ENCODE results near the gene MST1. TPM values are rescaled to one million over a fixed set of nuclear protein-coding genes. Genes with fewer than 3 reads are reported as not detected.
A peak's percentile ranks its signal among the peaks of the same experiment; 100 is the strongest.

MST1 gene
- total RNA-seq (2014; rRNA removed; shearing (Covaris generic)), result 0.88 and 3.4 TPM in 2 replicates

DNA sequence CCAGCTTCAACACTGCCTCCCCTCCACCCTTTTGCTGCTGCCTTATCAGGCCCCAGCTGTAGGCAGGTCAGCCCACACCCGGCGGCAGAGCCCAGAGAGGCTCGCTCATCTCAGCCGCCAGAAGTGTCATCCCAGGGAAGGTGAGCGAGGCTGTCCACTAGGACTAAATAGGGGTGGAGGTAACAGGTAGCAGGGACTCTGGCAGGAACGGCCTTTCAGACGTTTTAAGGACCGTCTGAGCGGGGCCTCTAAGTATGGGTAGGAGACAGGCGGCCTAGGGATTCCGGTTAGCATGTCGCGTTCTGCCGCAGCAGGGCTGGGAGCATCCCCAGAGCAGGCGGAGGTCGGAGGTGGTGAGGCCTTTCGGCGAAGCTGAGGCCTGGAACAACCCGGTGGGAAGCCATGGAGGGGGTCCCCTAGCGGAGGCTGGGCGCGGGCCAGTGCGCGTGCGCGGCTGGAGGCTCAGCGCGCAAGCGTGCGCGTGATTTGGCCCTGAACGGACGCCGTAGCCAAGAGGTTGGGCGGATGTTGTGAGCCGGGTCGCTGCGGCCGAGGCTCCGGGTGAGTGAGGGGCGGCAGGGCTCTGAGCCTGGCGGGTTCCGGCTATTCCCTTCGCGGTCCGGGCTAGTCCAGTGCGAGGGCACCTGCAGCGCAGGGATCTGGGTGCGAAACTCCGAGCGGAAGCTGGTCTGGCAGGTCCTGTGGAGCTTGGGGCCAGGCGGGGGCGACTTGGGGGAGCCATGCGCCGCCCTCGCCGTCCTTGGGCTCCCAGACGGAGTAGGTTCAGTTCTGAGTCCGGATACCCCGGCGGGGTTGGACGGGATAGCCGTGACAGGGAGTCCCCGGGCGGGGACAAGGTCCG is at the start of gene MST1, which contains the start of gene RNF123:
MST1 (minus strand) TSS at position 429 of the 862 bp plus-strand sequence. CDS start 783 bp downstream, outside the sequence.
RNF123 (plus strand) TSS at position 512 of the 862 bp plus-strand sequence. CDS start 1,609 bp downstream, outside the sequence.
- peak; percentile 88 for DNase-seq (ENCODE audit: low read depth)

GRCh38 chr3:49738067-49738713 is 48.9 kb upstream of the MST1 start:
- no peak for DNase-seq (ENCODE audit: low read depth)

DNA sequence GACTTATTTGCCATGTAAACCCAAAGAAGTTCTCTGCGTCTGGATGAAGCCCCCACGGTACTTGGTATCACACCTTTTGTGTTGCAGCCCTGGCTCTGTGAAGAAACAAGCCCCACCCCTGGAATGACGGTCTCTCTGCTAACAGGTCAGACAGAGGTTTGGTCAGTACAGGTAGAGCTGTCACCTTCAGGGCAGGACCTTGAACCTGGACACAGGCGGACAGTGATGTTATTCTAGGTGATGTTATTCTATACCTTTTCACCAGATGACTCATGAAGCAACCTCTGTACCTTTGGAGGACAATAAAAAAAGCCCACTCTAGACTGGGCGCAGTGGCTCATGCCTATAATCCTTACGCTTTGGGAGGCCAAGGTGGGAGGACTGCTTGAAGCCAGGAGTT is 45.5 kb upstream of the MST1 start:
- no peak for DNase-seq (ENCODE audit: low read depth)

- DNase-seq (ENCODE audit: low read depth), result no peak
Observed at GRCh38 chr3:49733551-49733950, 44.3 kb upstream of the MST1 start.

DNA sequence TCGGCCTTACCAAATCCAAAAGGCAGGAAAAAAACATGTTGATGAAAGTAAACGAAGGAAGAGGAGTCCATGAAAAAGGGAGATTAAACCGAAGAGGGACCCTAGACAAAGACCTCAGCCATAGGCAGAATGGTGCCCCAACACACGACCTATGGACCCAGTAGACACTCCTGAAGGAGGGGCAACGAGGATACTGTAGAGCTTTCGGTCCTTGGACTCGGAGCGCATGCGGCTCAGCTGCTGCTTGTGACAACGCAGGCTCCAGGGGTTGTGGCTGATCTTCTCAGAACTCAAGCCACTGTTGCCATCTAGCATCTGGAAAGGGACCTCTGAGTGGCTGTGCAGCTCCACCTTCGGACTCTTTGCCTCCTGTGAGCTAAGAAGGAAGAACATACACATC is 43.3 kb upstream of the MST1 start:
- DNase-seq (ENCODE audit: low read depth), result no peak

DNA sequence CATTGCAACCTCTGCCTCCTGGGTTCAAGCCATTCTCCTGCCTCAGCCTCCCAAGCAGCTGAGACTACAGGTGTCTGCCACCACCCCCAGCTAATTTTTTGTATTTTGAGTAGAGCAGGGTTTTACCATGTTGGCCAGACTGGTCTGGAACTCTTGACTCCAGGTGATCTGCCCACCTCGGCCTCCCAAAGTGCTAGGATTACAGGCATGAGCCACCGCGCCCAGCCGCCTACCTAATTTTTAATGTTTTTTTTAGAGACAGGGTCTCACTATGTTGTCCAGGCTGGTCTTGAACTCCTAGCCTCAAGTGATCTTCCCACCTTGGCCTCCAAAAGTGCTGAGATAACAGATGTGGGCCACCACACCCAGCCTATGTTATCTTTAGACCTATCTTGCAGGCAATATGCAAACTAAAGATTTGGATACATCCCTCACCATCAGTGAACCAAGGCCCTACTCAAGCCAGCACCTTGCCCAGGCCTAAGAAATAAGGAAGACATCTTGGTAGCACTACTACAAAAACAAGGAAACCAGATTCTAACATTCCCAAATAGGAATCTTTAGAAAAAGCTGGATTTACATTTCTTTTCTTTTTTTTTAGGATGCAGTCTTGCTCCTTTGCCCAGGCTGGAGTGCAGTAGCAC is 40.8 kb upstream of the MST1 start:
- DNase-seq (ENCODE audit: low read depth), result no peak

GRCh38 chr3:49727924-49728361 is 38.7 kb upstream of the MST1 start:
- DNase-seq (ENCODE audit: low read depth), result no peak

GRCh38 chr3:49727154-49727923 is 38.1 kb upstream of the MST1 start:
- DNase-seq (ENCODE audit: low read depth), result no peak

DNA sequence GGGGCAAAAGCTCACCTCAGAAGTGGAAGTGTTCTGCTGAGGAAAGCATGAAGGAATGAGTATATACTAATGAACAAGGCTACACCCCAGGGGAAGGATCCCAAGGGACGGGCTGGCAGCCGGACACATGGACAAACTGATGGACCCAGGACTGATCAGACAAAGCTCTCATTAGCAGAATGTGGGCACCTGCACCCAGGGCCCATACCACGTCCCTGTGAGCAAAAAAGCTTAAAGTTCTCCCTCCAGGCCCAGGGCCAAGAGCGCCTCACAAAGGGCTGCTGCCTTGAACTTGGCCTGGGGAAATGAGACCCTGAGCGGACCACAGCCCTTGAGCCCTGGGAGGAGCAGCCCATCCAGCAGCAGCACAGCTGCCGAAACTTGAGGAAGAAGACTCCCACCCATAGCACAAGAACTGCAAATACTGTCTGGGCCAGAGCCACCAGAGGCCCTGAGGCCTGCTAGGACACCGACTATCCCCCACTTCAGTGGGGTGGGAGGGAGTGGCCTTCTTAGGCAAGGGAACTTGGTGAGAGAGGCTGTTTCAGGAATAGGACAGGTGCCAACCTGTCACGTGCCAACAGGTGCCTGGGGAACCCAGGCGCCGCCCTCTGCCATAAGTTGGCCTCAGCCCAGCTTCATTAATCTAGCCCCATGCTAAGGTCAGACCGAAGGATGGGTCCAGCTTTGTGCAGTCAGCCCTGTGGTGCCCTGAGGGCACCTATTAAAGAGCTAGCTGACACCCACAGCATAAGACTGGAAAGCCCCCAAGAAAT is 36.8 kb upstream of the MST1 start:
- DNase-seq (ENCODE audit: low read depth), result no peak

GRCh38 chr3:49724586-49724985 is 35.3 kb upstream of the MST1 start:
- DNase-seq (ENCODE audit: low read depth), result no peak

DNA sequence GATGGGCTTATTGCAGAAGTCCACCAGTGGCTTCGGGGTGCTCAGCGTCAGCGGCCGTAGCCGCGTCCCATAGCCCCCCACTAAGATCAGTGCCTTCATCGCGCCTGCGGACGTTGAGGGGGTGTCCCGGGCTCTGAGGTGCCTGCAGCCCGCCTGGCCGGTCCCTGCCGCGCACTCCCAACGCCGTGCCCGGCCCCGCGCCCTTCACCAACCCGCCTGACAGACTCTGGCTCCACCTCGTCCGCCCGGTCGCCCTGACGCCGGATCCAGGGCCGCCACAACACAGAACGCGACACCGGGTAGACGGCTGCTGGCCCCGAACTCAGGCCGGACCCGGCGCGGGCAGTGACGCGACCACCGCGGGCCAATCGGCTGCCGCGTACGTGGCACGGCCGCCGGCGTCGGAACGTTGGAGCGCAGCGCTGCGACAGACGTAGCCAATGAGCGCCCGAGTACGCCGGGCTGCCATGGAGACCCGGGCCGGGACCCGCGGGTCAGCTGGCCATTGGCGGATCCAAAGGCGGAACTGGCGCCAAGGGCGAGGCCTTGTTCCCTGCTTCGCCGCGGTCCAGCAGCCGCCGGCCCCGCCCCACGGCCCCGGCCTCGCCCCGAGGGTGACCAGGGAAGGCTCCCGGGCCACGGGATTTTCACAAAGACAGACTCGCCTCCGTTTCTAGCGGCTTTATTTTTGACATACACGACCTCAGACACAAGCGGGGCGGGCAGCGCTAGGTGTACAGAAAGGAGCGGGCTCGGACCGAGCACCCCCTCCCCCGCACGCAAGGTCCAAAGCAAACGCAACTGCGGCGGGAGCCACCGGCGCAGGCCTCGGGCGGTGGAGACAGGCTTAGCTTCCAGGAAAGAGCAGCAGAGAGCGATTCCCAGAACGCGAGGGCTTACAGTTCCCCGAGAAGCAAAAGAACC is 34.6 kb upstream of the MST1 start, which contains the start of gene GMPPB:
GMPPB (minus strand) TSS at position 324 of the 924 bp plus-strand sequence; CDS start at position 99, 225 bp downstream.
- DNase-seq (ENCODE audit: low read depth), result peak; percentile 98

DNA sequence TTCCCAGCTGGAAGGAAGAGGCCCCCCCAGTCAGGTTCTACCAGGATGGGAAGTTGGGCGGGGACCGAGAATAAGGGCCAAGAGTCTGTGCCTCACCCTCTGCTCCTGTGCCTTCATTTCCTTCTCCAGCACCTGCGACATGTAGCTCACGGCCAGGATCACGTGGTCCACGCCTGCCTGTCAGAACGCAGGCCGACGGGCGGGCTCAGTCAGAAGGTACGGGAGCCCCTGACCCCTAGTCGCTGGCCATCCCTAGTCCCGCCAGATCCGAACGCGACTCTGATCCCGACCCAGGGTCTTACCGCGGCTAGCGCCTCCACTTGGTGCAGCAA is 34.0 kb upstream of the MST1 start:
- peak; percentile 44 for DNase-seq (ENCODE audit: low read depth)

DNA sequence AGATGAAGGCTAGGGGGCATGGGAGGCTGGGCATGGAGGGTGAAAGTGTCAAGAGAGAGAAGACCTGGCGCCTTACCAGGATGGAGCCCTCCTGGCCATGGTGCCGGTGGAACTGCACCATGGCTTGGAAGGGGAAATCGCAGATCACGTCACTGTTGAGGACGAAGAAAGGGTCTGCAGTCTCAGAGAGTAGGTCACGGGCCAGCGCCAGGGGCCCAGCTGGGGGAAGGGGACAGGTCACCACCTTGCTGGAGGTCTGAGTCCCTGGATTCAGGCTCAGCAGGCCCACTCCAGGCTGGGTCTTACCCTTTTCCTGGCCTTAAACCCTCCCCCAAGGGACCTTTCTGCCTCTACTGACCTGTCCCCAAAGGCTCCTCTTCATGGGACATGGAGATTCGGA is 33.6 kb upstream of the MST1 start:
- DNase-seq (ENCODE audit: low read depth), result no peak

- no peak for DNase-seq (ENCODE audit: low read depth)
Observed at GRCh38 chr3:49721896-49722781, 32.9 kb upstream of the MST1 start.

GRCh38 chr3:49721596-49721895 is 32.3 kb upstream of the MST1 start:
- DNase-seq (ENCODE audit: low read depth), result no peak

DNA sequence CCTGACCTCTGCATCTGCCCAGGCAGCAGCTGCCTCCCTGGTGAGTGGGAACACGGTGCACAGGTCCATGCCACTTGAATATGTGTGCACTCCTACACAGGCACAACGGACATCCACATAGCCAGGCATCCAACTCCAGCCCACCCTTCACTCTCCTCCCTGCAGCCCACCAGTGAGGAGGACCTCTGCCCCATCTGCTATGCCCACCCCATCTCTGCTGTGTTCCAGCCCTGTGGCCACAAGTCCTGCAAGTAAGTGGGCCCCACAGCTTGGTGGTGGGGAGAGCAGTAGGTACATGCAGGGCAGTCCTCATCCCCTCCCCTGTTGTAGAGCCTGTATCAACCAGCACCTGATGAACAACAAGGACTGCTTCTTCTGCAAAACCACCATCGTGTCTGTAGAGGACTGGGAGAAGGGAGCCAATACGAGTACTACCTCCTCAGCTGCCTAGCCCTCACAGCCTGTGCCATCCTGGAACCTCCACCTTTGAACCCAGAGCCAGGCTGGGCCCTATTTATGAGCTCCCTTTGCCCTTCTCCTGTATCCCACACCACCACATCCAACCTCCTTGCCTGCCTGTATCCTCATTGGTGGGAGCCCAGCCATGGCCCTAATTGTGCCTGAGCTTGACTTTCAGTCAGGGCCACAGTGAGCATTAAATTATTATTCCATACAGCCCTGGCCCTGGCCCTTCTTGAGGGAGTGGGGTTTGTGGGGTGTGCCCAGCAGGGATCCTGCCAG is 31.8 kb upstream of the MST1 start:
- no peak for DNase-seq (ENCODE audit: low read depth)

DNA sequence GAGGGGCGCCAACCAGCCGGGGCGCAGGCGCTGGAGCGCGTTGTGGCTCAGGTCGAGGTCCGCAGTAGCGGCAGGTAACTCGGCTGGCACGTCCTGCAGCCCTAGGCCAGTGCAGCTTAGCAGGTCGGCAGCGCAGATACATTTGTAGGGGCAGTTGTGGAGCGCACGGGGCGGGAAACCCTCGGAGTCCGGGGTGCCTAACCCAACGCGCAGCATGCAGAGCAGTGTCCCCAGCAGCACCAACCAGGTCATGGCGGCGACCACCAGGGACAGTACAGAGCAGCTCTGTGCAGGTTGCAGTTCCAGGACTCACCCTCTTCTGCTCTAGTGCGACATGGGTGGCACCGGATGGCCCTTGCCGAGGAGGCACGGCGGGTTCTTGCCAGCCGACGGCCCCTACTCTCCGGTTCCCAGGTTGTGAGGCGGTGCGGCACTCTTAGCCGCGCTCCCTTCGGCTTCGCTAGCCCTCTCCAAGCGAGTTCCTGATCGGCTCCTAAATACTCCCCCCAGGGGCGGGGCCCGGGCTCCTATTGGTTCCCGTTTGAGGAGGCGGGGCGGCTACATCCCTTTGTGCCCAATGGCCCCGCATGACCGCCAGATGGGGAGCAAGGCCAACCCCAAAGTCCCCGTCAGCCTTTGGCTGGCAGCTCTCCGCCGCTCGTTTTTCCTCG is 30.1 kb upstream of the MST1 start, which contains the start of gene AMIGO3:
AMIGO3 (minus strand) TSS at position 471 of the 671 bp plus-strand sequence; CDS start at position 252, 219 bp downstream.
- DNase-seq (ENCODE audit: low read depth), result peak; percentile 93

DNA sequence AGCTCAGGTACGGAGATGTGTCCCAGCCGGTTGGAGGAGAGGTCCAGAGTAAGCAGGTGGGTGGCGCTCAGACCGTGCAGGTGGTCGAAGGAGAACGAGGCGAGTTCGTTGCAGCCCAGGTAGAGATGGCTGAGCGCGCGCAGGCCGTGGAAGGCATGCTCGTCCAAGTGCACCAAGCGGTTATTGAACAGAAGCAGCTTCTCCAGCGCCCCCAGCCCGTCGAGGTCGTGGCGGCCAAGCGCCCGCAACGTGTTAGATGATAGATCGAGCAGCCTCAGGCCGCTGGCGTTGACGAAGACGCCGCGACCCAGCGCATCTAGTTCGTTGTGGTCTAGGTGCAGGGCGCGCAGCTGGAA is 29.6 kb upstream of the MST1 start:
- no peak for DNase-seq (ENCODE audit: low read depth)

All from RPMI7951 (cell line).